Retinal pigment epithelial cell (primary cell): ENCODE data around the gene ARHGAP26.

ENCODE experiments used
- DNase-seq: peaks from one replicate; pipeline ENCODE4 v3.0.0-alpha.2; 2010; ENCODE audit warnings: low read depth
- H3K4me3 ChIP-seq: 2 replicates; pipeline ENCODE4 v1.5.1; 2011; ENCODE audit warnings: mild to moderate bottlenecking, low read length, control low read depth, moderate library complexity
- TF ChIP-seq, protein P1 (sequence below): conservative IDR thresholded peaks from 2 replicates; pipeline ENCODE4 v1.5.1; 2011; ENCODE audit warnings: low read depth, low read length, control low read depth, inconsistent platforms

The ARHGAP26 gene

DNA sequence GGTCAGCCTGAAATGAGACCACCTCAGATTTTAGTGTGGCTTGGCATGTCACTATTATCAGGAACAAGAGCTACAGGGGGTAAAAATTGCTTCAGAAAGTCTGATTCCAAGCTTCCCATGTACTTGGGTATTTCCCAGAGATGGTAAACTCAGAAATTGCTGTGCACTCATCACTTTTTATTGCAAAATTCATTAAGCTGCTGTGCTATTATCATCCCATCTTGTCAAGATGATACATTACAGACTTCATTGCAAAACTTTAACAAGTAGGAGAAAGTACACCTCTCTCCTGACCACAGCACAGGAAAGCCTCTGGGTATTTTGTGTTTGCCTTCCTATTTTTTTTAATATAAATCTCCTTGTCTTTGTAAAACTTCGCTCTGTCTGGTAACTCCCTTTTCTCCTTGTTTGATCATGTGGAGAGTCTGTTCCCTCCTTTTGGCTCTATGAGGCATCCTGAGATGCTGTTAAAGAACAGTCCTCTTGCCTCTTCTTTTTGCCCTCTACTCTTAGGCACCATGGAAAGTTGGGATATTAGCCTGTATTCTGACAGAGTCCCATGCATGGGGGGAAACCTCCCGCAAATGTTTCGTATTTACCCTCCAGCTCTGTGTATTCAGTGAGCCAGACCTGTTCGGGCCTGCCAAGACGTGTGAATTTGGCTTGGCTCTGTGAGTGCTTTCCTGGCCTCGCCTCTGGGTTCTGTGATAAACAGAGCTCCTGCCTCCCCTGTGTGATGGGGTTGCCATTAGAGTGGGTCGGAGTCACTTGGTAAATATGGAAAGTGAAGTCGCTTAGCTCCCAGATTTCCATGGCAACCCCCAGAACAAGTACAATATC, 372.6 kb downstream of the ARHGAP26 start:
- TF ChIP-seq, protein P1, sequence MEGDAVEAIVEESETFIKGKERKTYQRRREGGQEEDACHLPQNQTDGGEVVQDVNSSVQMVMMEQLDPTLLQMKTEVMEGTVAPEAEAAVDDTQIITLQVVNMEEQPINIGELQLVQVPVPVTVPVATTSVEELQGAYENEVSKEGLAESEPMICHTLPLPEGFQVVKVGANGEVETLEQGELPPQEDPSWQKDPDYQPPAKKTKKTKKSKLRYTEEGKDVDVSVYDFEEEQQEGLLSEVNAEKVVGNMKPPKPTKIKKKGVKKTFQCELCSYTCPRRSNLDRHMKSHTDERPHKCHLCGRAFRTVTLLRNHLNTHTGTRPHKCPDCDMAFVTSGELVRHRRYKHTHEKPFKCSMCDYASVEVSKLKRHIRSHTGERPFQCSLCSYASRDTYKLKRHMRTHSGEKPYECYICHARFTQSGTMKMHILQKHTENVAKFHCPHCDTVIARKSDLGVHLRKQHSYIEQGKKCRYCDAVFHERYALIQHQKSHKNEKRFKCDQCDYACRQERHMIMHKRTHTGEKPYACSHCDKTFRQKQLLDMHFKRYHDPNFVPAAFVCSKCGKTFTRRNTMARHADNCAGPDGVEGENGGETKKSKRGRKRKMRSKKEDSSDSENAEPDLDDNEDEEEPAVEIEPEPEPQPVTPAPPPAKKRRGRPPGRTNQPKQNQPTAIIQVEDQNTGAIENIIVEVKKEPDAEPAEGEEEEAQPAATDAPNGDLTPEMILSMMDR = no peak
- DNase-seq = no peak
- H3K4me3 ChIP-seq = no peak overlapping the region

DNA sequence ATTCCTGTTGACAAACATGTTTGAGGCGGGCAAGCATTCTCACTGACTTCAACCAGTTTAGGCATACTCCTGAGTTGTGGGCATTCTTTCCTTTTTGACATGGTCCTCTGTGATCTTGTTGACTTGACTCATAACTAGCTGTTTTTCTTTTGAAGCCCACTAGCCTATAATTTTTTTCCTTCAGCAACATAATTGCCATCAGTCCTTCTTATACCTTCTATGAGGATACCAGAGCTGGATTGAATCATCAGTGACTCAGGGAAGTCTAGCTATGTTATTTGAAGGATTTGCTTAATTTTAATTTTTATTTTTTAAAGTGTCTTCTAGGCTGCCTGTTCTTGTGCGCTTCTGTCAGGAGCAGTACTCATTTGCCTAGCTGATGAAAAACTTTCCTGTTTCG, 373.8 kb downstream of the ARHGAP26 start:
- DNase-seq = no peak
- TF ChIP-seq, protein P1 = no peak
- no peak overlapping the region for H3K4me3 ChIP-seq

DNA sequence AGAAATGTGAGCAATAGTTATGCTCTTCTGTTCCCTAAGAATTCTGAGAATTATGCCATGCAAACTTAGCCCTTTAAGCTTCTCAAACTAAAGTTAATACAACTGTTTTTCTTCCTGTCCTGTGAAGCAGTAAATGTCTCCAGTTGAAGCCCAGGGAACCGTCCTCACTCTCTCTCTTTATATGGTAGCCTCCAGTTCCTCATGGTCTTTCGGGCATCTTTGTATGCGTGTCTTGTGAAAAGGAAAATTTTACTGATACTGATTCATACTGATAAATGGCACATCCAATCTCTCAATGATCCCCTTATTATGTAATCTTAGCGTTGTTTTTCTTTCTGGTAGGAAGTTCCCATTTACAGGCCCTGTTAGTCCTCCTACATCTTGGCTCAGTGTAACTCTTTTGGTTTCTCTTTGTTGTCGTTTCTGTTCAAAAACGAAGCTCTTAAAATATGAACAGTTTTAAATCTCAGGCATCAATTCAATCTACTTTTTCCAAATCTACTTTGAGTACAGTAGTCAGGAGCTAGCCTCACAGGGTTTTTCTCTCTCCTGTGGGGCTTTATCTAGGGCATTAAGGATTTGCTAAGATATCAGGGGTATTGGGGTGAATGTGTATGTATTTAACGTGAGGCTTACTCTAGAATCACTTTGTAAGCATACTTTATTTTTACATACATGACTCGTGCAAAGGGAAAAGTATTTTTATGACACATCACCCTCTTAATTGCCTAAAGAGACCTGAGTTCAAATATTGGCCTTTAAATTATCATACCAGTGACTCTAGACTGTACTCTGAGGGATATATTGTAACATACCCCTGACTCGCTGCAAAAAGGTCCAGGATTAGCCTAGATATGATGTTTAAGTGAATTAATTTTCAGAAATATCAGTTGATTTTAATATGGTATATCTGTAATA, 375.3 kb downstream of the ARHGAP26 start:
- no peak overlapping the region for H3K4me3 ChIP-seq
- DNase-seq = no peak
- TF ChIP-seq, protein P1 = no peak

DNA sequence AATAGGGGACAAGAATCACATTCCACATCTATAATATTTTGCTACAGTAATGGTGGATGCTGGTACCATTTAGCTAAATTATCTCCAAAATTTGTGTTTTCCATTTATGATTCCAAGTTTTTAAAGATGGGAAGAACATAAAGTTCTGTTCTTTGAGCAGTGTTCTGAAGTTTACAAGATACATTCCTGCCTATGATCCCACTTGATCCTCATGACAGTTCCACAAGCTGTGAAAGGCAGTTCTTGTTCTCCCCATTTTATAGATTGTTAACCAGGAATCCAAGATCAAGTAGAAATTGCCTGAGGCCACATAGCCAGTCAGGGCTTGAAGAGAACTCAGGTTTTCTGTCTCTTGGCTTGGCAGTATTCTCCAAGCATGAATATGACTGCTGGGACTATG, 376.0 kb downstream of the ARHGAP26 start:
- H3K4me3 ChIP-seq = no peak overlapping the region
- TF ChIP-seq, protein P1 = no peak
- DNase-seq = no peak

DNA sequence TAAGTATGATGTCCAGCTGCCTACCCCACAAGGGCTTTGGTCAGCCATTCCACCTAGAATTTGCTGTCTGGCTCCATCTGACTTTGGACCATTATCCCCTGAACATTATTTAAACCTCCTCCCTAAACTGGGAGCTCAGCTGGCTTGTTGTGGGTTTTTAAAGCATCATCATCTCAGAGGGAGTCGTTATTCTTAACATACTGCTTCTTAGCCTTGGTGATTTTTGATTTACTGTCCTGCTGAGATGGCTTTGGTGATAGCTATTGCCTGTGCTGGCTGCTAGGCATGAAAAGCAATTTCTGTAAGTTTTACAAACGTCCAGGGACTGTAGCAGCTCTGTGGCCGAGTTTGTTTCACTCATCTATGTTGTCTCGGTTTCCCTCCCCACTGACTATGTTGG, 377.2 kb downstream of the ARHGAP26 start:
- DNase-seq = no peak
- TF ChIP-seq, protein P1 = no peak
- no peak overlapping the region for H3K4me3 ChIP-seq

DNA sequence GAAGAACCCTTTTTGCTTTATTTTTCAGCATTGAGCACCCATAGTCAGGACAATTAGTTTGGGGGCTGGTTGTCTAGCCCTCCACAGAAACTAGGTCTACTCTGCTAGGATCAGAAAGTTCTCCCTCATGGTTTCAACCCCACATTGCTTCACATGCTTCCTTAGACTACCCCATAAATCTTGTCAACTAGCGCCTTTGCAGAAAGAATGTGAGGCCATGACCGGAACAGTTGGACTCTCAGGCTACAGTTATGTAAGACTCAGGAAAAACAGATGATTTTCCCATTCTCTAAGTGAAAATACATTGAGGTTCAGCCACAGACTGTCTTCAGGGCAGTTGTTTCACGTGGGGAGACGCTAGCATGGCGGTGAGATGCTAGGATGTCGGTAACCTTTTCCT, 377.7 kb downstream of the ARHGAP26 start:
- no peak for DNase-seq
- TF ChIP-seq, protein P1 = no peak
- H3K4me3 ChIP-seq = no peak overlapping the region

DNA sequence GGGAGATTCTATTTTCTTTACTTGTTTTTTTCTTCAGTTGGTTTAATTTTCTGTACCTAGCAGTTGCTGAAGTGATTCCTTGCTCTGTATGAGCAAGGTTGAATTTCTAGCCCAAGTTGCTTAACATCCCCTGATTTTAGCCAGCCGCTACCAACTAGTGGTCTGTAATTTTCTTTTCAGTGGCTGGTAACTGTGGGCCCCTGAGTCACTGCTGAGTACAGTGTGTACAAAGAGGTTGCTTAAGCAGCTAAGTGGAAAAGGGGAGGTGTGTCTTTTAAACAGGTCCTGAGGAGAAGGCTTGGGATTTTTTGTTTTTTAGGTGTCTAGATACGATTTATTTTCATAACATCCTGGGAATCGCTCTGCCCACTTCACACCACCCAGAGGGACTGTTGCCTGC, 378.6 kb downstream of the ARHGAP26 start:
- TF ChIP-seq, protein P1 = no peak
- H3K4me3 ChIP-seq = no peak overlapping the region
- DNase-seq = no peak
